Activated CD8-positive, alpha-beta memory T cell treated with anti-CD3 and anti-CD28 coated beads for 4 hours (primary cell): Measurements from ENCODE around the gene SLC39A11.
"Not testable (repeated sequence)": the region's sequence is repeated elsewhere in the genome, so short reads cannot be mapped to it uniquely, and the experiment has no call there.

Experiments
- DNase-seq, 2 donors: peaks; one replicate each; pipeline ENCODE4 v3.0.0-alpha.2; 2020; ENCODE audit warnings: low read depth in 2 of 2

SLC39A11 gene

DNA sequence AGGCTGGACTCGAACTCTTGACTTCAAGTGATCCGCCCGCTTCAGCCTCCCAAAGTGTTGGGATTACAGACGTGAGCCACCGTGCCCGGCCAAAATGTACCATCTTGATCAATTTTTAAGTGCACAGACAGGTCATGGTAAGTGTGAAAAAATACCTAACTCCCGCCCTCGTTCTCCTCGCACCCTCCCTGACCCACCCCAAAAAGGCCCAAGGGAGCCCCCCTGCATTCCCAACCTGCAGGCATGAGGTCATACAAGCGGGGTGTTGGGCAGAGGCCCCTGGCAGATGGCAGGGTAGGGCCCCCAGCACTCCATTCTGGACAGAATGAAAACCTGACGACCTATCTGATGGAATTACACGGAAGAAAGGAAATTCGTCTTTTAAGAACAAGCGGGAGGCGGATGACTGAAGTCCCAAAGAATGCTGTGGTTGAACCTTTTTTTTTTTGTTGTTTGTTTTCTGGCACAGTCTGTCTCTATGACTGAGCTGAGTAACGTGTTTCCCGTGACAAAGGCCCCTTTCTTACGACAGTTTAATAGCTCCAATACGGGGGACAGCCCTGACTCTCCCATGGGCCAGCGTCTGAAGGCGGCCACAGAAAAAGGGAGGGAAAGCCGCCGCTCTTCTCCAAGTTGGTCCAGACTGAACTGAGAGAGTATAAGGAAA lies 376.4 kb downstream of the SLC39A11 start:
- DNase-seq = no peak

DNA sequence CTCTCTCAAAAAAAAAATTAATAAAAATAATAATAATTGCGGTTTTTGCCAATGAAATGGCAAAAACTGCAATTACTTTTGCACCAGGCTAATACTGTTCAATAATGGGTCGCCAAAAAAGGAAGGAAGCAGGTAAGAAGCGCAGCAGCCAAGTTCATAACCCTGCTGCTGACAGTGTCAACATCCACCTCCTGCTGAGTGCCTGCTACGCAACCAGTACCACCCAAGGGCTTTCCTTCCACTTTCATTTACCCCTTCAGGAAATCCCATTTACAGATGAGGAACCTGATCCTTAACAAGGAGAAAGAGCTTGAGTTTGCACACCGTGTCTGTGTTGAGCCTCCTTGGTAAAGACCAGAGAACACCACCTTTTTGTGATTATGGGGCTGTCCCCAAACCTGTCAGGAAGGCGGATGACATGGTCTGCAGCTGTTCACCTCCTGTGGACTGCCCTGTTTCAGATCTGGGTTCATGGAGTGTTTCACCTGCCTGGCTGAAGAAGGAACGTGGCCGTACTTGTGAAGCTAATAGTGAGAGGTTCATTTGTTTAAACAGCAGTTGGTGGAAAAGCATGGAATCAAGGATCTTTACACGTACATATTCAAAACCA lies 378.0 kb downstream of the SLC39A11 start:
- no peak for DNase-seq

DNA sequence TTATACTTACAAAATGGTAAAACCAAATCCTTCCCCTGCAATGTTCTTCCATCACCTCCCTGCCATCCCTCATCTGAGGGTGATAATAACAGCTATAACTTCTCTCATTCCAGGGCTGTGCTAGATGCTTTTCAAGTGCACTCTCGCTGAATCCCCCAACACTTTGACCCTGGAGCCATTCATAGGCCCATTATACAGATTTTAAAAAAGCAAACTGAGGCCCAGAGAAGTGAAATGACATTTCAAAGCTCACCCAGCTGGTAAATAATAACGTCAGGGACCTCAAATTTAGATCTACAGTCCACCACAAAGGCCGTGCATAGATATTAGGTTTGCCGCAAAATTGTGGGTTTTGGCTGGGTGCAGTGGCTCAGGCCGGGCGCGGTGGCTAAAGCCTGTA lies 378.8 kb downstream of the SLC39A11 start:
- DNase-seq = no peak

DNA sequence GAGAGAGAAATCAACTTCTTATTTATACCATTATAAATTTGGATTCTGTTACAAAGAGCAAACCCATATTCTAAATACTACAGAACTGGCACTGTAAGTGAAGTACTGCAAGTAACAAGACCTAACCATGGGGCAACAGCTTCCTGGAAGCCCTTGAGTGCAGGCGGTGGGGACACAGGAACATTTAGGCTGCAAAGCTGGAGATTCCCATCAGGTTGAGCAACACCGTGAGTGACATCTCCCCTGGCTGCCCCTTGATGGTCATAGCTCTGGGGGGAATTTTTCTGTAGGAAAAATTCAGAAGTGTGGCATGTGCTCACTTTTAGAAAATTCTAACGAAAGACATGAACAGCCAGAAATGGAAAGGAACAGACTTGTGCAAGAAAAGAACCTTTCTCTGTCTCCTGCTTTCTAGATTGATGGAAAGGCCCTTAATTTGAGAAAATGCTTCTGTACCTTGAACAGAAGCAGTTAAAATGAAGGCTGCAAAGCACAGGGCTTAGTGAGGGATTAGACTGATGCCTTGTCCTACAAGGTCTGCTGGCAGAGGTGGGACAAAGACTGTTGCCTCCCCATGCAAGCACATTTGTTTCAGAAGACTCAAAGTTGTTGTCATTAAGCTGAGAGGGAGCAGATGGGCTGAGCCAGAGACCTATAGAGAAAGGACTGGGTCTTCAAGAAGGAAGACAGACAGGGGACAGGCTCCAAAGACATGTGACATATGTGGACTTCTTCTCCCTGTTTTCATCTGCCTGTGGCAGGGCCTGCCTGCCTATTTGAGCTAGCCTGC lies 380.8 kb downstream of the SLC39A11 start:
- DNase-seq = no peak

DNA sequence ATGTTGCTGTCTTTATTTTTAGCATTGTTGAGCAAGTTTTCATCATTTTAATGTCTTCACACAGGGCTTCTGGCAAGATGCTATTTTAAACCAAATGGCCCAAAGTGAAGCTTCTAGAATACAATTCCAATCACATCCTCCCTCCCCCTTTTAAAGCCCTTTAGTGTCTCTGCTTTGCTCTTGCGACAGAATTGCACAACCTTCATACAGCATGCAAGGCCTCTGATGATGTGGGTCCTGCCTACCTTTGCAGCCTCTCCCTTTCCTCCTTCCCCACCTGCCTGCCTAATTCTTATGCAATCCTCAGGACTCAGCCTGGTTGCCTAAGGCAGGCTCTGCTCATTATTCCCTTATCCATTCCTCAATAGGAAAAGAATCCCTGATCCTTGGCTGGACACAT lies 381.7 kb downstream of the SLC39A11 start:
- no peak for DNase-seq

DNA sequence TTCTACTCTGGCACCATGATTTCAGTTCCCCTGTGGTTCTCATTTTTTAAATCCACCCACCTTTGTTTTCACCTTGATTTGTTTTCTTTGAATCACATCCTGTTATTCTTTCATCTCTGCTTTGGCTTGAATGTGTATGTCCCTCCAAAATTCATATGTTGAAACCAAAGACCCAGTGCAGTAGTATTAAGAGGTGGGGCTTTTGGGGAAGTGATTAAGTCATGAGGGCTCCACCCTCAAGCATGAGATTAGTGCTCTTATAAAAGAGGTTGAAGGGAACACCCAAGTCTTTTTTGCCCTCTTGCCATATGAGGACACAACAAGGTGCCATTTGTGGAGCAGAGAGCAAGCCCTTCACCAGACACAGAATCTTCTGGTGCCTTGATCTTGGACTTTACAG lies 382.3 kb downstream of the SLC39A11 start:
- no peak for DNase-seq

DNA sequence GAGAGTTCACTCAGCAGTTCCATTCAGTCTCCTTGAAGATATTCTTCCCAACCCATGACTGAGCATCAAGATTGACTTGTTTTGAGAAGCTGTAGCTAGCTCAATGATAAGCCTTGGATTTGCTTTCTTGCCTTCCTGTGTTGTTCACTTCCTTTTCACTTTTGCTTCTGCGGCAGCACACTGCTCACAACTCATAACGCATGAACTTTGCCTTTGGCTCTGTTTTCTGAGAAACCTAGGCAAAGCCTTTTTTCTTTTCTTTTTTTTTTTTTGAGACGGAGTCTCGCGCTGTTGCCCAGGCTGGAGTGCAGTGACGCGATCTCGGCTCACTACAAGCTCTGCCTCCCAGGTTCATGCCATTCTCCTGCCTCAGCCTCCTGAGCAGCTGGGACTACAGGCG lies 383.8 kb downstream of the SLC39A11 start:
- not testable (repeated sequence) for DNase-seq

DNA sequence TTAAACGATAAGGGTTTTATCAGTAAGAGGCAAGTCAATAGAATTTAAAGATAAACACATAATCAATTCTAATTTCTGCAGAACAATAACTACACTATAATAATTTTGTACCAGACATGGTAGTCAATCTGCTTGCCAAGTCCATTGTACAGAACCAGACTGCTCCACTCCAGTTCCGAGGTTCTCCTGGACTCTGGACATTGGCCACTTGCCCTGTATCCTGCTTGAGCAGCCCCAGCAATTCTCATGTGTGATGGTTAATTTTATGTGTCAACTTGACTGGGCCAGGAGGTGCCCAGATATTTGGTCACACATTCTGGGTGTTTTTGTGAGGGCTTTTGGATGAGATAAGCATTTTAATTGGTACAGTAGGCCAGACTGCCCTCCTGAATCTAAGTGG lies 384.6 kb downstream of the SLC39A11 start:
- no peak for DNase-seq

DNA sequence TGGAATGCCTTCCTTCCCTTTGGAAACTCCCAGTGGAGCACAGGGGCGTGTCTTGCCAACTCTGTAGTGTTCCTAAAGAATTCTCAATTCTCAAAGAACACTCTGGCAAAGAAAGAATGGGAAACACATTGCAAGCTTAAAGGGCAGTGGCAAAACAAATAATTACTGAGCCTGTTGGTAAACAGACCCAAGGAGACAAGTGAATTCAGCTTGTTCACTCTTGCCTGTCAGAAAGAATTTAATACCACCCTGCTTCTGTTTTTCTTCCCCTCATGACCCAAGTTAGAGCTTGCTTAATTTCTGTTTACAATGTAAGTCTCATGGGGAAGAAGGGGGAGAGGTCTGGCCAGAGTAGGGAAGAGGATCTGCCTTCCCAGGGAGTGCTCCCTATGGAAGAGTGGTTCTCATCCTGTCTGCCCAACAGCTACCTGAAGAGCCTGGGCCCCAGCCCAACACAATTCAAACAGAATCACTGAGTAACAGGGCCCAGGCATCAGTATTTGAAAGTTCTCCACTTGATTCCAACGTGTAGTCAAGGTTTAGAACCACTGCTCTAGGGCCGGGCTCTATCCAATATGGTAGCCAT lies 386.0 kb downstream of the SLC39A11 start:
- DNase-seq = no peak

DNA sequence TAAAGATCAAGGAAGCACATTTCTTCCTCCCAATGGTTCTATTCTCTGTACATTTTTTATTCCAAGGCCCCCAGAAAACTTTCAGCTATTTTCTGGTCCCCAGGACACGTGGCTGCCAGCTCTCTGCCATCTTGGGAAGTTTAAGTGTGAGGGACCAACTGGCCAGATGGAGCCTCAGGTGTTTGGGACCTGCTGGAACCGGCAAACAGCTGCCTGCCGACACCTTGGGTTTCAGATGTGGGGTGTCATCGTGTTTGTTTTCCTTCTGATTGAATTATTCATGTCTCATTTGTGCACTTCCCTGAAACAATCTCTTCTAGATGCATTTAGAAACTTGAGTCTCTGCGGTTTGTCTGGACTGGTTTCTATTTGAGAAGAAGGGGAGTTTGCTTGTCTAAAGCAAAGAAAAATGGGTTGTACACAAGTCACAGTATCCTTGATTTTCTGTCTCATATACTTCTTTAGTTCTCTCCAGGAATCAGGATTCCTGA lies 386.5 kb downstream of the SLC39A11 start:
- DNase-seq = no peak

DNA sequence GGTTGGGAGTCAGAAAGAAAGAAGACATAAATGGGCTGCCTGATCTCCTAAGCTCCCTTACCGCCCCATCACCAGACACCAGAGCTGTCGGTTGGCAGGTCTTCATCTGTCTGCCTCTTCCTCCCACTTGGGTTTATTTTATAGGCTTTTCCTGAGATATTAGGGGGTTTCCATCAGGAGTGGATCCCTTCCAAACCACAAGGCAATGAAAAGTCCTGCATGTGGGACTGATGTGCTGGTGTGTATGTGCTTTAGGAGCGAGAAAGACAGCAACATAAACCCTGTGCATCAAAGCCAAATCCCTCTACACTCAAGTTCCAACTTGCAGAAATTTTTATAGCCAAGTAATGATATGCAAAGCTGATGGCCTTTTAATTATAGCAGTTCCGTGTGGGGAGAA lies 389.5 kb downstream of the SLC39A11 start:
- DNase-seq = no peak

DNA sequence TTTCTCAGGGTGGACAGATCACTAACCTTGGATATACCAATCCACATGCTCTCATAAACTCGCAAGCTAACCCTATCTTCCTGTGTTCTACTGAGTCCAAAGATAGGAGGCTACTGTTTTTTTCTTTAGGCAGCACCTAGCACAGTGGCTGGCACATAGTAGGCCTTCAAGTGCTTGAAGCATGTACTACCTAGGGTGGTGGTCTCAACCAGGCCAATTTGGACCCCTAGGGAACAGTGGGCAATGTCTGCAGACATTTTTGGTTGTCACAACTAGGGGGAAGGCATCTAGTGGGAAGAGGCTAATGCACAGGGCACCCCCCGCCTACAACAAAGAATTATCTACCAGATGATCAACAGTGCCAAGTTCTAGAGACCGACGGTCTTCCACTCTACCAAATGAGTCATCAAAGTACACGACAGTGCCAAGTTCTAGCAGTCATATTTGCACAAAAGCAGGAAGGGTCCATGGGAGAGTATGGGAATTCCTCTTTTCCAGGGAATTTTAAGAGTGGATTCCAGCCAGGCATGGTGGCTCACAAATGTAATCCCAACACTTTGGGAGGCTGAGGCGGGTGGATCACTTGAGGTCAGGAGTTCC lies 390.3 kb downstream of the SLC39A11 start:
- no peak for DNase-seq

DNA sequence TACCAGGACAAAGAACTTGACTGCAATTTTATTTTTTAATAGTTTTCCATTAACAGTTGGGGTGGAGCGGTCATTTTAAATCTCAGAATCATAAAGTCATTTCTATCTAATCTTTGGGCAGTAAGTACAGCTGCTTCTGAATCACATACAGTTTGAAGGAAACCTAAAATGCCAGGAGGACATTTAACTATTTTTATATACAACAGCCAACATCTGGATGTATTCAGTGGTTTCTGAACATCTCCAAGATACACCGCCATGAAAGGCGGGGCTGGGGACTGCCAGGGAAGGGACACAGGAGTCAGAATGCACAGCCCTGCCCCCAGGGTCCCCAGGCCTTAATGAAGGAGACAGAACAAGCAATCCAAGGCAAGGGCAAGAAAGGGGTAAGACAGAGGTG lies 392.3 kb downstream of the SLC39A11 start:
- DNase-seq = no peak

DNA sequence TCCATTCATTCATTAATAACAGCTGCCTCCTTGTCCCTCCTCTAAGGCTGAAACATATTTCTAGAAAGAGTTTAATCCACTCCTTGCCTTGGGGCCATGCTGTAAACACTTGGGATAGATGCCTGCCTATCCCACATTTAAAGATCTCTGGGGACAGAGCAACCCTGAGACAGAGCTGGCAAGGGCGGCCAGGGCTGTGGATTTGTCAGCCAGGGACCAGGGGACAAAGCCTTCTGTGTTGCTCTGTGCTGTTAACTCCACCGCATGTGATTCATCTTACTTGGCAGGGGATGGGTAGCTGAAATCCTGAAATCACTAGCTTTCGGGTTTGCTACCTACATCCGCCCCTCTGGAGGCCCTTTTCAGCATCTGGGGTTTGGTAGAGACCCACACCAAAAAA lies 392.9 kb downstream of the SLC39A11 start:
- no peak for DNase-seq

DNA sequence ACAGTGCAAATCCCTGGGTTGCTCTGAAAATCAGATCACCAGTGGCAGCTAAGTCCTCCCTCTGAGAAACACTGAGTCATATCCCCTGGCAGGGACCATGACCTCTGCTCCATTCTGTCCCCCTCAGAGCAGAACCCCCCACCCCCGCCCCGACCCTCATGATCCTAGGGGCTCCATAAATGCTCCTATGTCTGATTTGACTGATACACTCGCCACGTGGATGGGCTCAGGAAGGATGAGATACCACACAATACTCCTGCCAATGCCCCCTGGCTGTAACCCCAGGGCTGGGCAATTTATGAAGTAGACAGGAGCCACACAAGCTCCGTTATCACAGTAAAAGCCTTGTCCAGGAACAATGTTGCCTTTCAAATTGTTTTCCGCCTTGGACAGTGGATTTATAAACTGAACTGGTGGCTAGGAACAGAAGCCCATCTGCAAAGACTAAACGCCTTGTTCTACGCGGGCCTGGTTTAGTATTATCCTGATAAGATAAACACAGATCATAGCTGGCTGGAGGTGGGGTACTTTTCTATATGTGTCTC lies 394.8 kb downstream of the SLC39A11 start:
- DNase-seq = no peak

DNA sequence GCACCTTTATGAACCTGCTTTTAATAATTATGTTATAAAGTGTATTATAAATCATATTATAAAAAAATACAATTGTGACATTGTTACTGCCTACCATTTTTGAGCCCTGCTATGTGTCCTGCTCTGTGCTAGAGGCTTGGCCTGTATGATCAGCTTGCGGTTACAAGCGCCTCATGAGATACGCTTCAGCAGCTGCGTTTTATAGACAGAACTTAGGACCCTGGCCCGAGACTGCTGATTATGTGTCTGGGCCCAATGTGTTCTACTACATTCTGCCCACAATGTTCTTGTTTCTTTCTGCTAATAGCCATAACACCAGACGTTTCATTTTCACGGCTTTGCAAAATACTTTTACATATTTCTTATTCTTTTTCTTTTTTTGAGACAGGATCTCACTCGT lies 395.8 kb downstream of the SLC39A11 start:
- DNase-seq = no peak

DNA sequence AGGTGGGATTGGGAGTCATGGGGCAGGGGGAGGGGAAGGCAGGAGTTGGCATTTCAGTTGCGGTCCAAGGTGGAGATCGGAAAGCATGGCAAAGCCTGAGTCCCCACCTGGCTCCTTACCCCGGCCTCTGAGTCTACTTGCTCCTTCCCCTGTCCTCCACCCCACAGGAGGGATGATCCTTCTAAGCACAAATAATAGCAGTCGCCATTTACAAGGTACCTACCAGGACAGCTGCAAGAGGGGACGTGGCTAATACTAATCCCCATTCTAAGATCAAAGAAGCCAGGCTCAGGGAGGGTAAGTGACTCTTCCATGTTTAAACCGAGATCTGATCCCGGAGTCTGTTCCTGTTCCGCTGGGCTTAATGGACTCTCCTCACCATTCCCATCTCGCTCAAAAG lies 396.3 kb downstream of the SLC39A11 start:
- no peak for DNase-seq

DNA sequence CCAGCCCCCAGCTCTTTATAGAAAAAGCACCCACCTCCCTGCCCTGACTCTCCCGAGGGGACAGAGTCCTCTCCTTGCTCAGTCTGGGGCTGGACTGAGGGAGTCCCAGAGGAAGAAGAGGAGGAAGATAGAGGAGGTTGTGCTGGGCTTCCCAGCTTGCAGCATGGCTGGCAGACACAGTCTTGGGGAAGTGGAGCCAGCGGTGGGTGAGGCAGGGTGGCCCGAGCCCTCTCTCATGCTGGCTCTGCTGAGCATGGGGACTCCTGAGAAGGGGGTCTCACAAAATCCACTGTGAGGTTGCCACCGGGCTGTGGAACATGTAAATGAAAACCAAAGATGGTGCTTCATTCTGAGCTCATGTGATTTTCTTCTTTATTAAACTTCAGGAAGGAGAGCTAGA lies 398.5 kb downstream of the SLC39A11 start:
- no peak for DNase-seq

DNA sequence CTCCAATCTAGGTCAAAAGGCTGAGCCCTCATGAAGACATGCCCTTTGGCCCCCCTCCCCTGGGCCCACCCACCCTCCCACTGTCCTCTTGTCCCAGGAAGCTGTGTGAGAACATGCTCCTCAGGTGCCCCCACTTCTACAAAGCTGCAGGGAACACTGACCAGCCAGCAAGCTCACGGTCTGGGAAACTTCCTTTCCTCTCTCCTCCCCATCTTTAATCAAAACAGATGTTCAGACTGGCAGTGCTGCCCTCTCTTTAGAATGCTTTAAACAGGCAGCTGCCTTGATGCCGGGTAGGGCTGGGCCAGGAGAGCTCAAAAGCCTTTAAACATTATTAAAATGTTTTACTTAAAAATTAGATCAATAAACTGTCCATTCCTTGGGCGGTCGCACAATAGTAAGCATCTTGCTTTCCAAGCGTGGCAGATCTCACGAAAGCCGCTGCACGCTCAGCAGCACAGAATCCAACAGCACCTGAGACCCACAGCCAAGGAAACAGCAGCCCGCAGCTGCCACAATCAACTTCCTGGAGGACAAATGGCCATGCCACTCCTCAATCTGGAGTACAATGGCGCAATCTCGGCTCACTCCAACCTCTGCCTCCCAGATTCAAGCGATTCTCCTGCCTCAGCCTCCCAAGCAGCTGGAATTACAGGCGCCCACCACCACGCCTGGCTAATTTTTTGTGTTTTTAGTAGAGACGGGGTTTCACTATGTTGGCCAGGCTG lies 399.2 kb downstream of the SLC39A11 start:
- DNase-seq = no peak

DNA sequence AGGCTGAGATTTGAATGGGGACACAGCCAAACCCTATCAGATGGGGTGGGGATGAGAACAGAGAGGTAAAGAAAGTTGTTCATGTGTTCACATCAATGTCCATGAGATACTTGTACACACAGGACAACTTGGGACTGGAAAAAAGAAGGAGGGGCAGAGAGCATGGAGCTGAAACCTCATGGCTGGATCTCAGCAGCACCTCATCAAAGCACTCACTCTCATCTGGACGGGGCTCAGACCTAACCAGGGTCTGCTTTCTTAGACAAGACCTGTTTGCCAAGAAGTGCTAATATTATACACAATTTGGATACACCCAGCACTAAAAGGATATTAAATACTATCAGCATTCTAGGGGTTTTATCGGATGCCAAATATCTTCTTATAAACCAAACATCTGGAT lies 399.8 kb downstream of the SLC39A11 start:
- no peak for DNase-seq

DNA sequence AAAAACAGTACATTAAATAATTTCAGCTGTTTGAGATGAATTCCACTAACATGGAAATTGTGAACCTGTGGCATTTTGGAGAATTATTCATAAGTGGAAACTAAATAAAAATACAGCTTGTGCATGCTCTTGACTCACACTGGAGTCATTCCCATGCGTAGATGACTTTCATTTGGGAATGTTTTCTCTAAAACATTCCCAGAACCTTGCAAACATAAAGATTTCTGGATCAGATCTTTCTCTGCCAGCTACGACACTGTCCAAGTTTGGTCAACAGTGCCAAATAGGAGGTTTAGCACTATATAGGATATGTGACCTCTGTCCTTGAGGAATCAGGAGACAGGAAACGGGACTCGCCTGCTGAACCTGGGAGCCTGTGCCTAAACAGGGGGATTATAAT lies 400.9 kb downstream of the SLC39A11 start:
- DNase-seq = no peak
